Measurements from ENCODE around the gene SSU72.
"Not testable (repeated sequence)": the region's sequence is repeated elsewhere in the genome, so short reads cannot be mapped to it uniquely, and the experiment has no call there.

DNA sequence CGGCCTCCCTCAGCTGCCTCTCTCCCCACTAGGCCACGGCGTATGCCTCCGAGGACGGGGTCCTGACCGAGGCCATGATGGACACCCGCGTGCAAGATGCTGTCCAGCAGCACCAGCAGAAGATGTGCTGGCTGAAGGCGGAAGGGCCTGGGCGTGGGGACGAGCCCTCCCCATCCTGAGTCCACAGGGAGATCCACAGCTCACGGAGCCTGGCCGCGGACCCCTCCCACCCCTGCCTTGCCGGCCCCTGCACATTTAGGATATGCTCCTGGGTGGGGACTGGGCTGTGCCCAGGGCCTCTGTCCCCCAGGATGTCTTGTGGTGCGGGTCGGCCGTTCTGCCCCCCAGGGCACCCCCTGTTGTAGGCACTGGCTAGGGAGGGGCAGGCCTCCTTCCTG, 40.8 kb downstream of the SSU72 start:
- TF ChIP-seq, protein P1, sequence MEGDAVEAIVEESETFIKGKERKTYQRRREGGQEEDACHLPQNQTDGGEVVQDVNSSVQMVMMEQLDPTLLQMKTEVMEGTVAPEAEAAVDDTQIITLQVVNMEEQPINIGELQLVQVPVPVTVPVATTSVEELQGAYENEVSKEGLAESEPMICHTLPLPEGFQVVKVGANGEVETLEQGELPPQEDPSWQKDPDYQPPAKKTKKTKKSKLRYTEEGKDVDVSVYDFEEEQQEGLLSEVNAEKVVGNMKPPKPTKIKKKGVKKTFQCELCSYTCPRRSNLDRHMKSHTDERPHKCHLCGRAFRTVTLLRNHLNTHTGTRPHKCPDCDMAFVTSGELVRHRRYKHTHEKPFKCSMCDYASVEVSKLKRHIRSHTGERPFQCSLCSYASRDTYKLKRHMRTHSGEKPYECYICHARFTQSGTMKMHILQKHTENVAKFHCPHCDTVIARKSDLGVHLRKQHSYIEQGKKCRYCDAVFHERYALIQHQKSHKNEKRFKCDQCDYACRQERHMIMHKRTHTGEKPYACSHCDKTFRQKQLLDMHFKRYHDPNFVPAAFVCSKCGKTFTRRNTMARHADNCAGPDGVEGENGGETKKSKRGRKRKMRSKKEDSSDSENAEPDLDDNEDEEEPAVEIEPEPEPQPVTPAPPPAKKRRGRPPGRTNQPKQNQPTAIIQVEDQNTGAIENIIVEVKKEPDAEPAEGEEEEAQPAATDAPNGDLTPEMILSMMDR (conservative IDR thresholded peaks at IDR 0.05; ENCODE audit: low read depth, low read length) = not testable (repeated sequence)
- TF ChIP-seq EZH2 (IDR thresholded peaks at IDR 0.05; ENCODE audit: borderline replicate concordance, low read depth, low read length, poor library complexity, severe bottlenecking) = not testable (repeated sequence)
